H1 (cell line): Measurements from ENCODE around the gene TAF10. TPM values are rescaled to one million over a fixed set of nuclear protein-coding genes. Genes with fewer than 3 reads are reported as not detected.

Experiments
- CTCF ChIA-PET: fragments of 300-600 bp; sonication (Branson Sonifier 250); formaldehyde crosslinking; loops from one replicate; lab custom pipeline; 2021; ENCODE audit not compliant: partially characterized antibody; lab: Charles Lee
- POLR2A ChIA-PET: fragments of 300-600 bp; sonication (Branson Sonifier 250); formaldehyde crosslinking; loops from one replicate; lab custom pipeline; 2021; ENCODE audit warnings: inconsistent platforms; ENCODE audit not compliant: partially characterized antibody; lab: Charles Lee
- DNase-seq, 2 experiments: peaks; one replicate each; pipeline versions ENCODE4 v3.0.0 to v3.0.0-alpha.2; 2010 to 2022; ENCODE audit warnings: low spot score in 2 of 2, low read depth in 1 of 2, mixed read lengths in 1 of 2
- FAIRE-seq: peaks from 2 replicates; lab custom pipeline; 2011; peaks lifted over from hg19 to GRCh38; lab: Jason Lieb, UNC
- H2AFZ ChIP-seq: 2 replicates; pipeline ENCODE4 v1.8.1; 2012; ENCODE audit warnings: low read length, inconsistent platforms
- H2AK5ac ChIP-seq: 2 replicates; pipeline ENCODE4 v1.6.1; 2013; ENCODE audit warnings: low read depth, low read length
- H2BK120ac ChIP-seq: replicated peaks from 2 replicates; pipeline ENCODE3; 2013; ENCODE audit warnings: low read depth, low read length, inconsistent platforms
- H2BK12ac ChIP-seq: 2 replicates; pipeline ENCODE4 v1.6.1; 2013; ENCODE audit warnings: low read depth, low read length
- H2BK15ac ChIP-seq: 2 replicates; pipeline ENCODE4 v1.6.1; 2013; ENCODE audit warnings: low read length
- H2BK20ac ChIP-seq: 2 replicates; pipeline ENCODE4 v1.6.1; 2013; ENCODE audit warnings: low read length
- H2BK5ac ChIP-seq: 2 replicates; pipeline ENCODE4 v1.6.1; 2013; ENCODE audit warnings: low read depth, low read length
- H3K14ac ChIP-seq: 2 replicates; pipeline ENCODE4 v1.6.1; 2013; ENCODE audit warnings: inconsistent platforms; ENCODE audit not compliant: insufficient read length
- H3K18ac ChIP-seq: 2 replicates; pipeline ENCODE4 v1.6.1; 2013; ENCODE audit warnings: low read length; ENCODE audit errors: extremely low read depth
- H3K23ac ChIP-seq: 2 replicates; pipeline ENCODE4 v1.6.1; 2013; ENCODE audit warnings: inconsistent platforms; ENCODE audit not compliant: insufficient read length
- H3K23me2 ChIP-seq: 2 replicates; pipeline ENCODE4 v1.6.1; 2013; ENCODE audit warnings: low read depth, low read length
- H3K27ac ChIP-seq: 2 replicates; pipeline ENCODE4 v1.6.1; 2011; ENCODE audit warnings: low read depth, low read length, inconsistent platforms
- H3K27me3 ChIP-seq, 4 experiments: replicated peaks in 1 of 4; 1 replicate in 1 of 4; 2 replicates in 3 of 4; pipeline versions ENCODE4 v1.6.1 to v1.8.1; 2011 to 2013; ENCODE audit warnings: low read length in 3 of 4, mild to moderate bottlenecking in 3 of 4, inconsistent platforms in 2 of 4, mixed read lengths in 2 of 4, moderate library complexity in 1 of 4; ENCODE audit not compliant: control insufficient read depth in 3 of 4, insufficient read depth in 3 of 4; ENCODE audit errors: extremely low read depth in 1 of 4
- H3K36me3 ChIP-seq, 4 experiments: 2 replicates each; pipeline versions ENCODE4 v1.6.1 to v1.8.1; 2011 to 2013; ENCODE audit warnings: mild to moderate bottlenecking in 4 of 4, low read length in 3 of 4, moderate library complexity in 2 of 4, control low read depth in 1 of 4, inconsistent platforms in 1 of 4; ENCODE audit not compliant: insufficient read depth in 4 of 4, control insufficient read depth in 2 of 4
- H3K4ac ChIP-seq: replicated peaks from 2 replicates; pipeline ENCODE3; 2013; ENCODE audit warnings: low read length, low read depth, mixed read lengths, inconsistent platforms; ENCODE audit not compliant: insufficient read length
- H3K4me1 ChIP-seq, 4 experiments: replicated peaks in 1 of 4; 1 replicate in 1 of 4; 2 replicates in 3 of 4; pipeline versions ENCODE4 v1.6.1 to v1.8.1; 2011 to 2013; ENCODE audit warnings: low read length in 3 of 4, inconsistent platforms in 2 of 4, mixed read lengths in 1 of 4; ENCODE audit not compliant: insufficient read depth in 4 of 4, control insufficient read depth in 3 of 4
- H3K4me2 ChIP-seq, 2 experiments: 2 replicates each; pipeline versions ENCODE4 v1.6.1 to v1.8.1; 2011 to 2013; ENCODE audit warnings: low read depth in 2 of 2, low read length in 2 of 2, control low read depth in 1 of 2, inconsistent platforms in 1 of 2, mild to moderate bottlenecking in 1 of 2; ENCODE audit not compliant: insufficient read depth in 1 of 2
- H3K4me3 ChIP-seq, 4 experiments: fragments of 200-600, 300-600 bp in 1 of 4; sonication (generic), shearing (Covaris generic), sonication (Bioruptor Twin) in 1 of 4; 2 replicates each; pipeline versions ENCODE4 v1.5.1 to v1.8.1; 2011 to 2016; ENCODE audit warnings: low read length in 4 of 4, low read depth in 3 of 4, control low read depth in 2 of 4, inconsistent platforms in 2 of 4, mild to moderate bottlenecking in 2 of 4, mixed read lengths in 1 of 4, moderate library complexity in 1 of 4; ENCODE audit not compliant: insufficient read depth in 2 of 4; ENCODE audit errors: extremely low read depth in 1 of 4
- H3K56ac ChIP-seq: replicated peaks from 2 replicates; pipeline ENCODE3; 2013; ENCODE audit warnings: low read depth, mild to moderate bottlenecking, mixed read lengths, low read length, inconsistent platforms; ENCODE audit not compliant: insufficient read length
- H3K79me1 ChIP-seq: 2 replicates; pipeline ENCODE4 v1.6.1; 2013; ENCODE audit warnings: low read depth, low read length, control low read depth
- H3K79me2 ChIP-seq, 2 experiments: 2 replicates each; pipeline versions ENCODE4 v1.6.1 to v1.8.1; 2012 to 2013; ENCODE audit warnings: low read length in 2 of 2, mild to moderate bottlenecking in 2 of 2, inconsistent platforms in 1 of 2; ENCODE audit not compliant: insufficient read depth in 2 of 2, control insufficient read depth in 1 of 2
- H3K9ac ChIP-seq, 4 experiments: replicated peaks in 1 of 4; 1 replicate in 1 of 4; 2 replicates in 3 of 4; pipeline versions ENCODE4 v1.6.1 to v1.8.1; 2011 to 2013; ENCODE audit warnings: low read depth in 3 of 4, low read length in 3 of 4, control low read depth in 2 of 4, mild to moderate bottlenecking in 2 of 4, moderate library complexity in 2 of 4, inconsistent platforms in 1 of 4; ENCODE audit errors: extremely low read depth in 1 of 4
- H3K9me3 ChIP-seq, 2 experiments: 2 replicates each; pipeline versions ENCODE4 v1.6.1 to v1.8.1; 2012 to 2013; ENCODE audit warnings: mild to moderate bottlenecking in 2 of 2, moderate library complexity in 2 of 2, control low read depth in 1 of 2, inconsistent platforms in 1 of 2, low read depth in 1 of 2, low read length in 1 of 2, mixed read lengths in 1 of 2; ENCODE audit not compliant: insufficient read depth in 2 of 2
- H4K20me1 ChIP-seq, 2 experiments: replicated peaks in 1 of 2; 2 replicates each; pipeline versions ENCODE3 to v1.8.1; 2011 to 2013; ENCODE audit warnings: inconsistent platforms in 2 of 2, low read length in 2 of 2, mild to moderate bottlenecking in 1 of 2; ENCODE audit not compliant: insufficient read depth in 2 of 2, control insufficient read depth in 1 of 2
- H4K5ac ChIP-seq: 2 replicates; pipeline ENCODE4 v1.6.1; 2013; ENCODE audit warnings: low read length, low read depth, mixed read lengths, inconsistent platforms; ENCODE audit not compliant: insufficient read length
- H4K8ac ChIP-seq: 2 replicates; pipeline ENCODE4 v1.8.0; 2013; ENCODE audit warnings: mild to moderate bottlenecking, moderate library complexity, low read length, inconsistent platforms; ENCODE audit not compliant: insufficient read depth; ENCODE audit errors: extremely low read depth
- H4K91ac ChIP-seq: replicated peaks from 2 replicates; pipeline ENCODE3; 2013; ENCODE audit warnings: low read length, mixed read lengths, inconsistent platforms; ENCODE audit not compliant: insufficient read length
- ASH2L ChIP-seq: fragments of 200-600, 300-600 bp; sonication (generic); IDR thresholded peaks from one replicate; pipeline ENCODE4 v1.7.1; 2017; ENCODE audit warnings: low read length
- BACH1 ChIP-seq: IDR thresholded peaks from 2 replicates; pipeline ENCODE4 v1.6.1; 2012; ENCODE audit warnings: low read length, improper control_type of control experiment
- CHD1 ChIP-seq: IDR thresholded peaks from 2 replicates; pipeline ENCODE4 v1.6.1; 2012; ENCODE audit warnings: low read depth, low read length, improper control_type of control experiment
- KDM5A ChIP-seq: fragments of 200-600 bp; IDR thresholded peaks from 2 replicates; pipeline ENCODE4 v1.7.1; 2012; ENCODE audit warnings: mild to moderate bottlenecking, low read length, inconsistent platforms, mixed read lengths
- NRF1 ChIP-seq: IDR thresholded peaks from 2 replicates; pipeline ENCODE4 v1.6.1; 2011; ENCODE audit warnings: mild to moderate bottlenecking, low read depth, low read length, improper control_type of control experiment
- POLR2AphosphoS5 ChIP-seq: IDR thresholded peaks from 2 replicates; pipeline ENCODE4 v1.6.1; 2011; ENCODE audit warnings: low read depth, low read length
- POU5F1 ChIP-seq: IDR thresholded peaks from 2 replicates; pipeline ENCODE4 v1.6.1; 2011; ENCODE audit warnings: low read depth, mild to moderate bottlenecking, low read length, moderate library complexity
- RBBP5 ChIP-seq: IDR thresholded peaks from 2 replicates; pipeline ENCODE4 v1.7.1; 2012; ENCODE audit warnings: low read depth, mild to moderate bottlenecking, inconsistent platforms, low read length, moderate library complexity, borderline replicate concordance
- SAP30 ChIP-seq: fragments of 300-600 bp; sonication (generic); IDR thresholded peaks from 2 replicates; pipeline ENCODE4 v1.7.1; 2012; ENCODE audit warnings: low read length, moderate library complexity, mild to moderate bottlenecking, inconsistent platforms; ENCODE audit not compliant: insufficient read depth, insufficient replicate concordance
- SIX5 ChIP-seq: IDR thresholded peaks from 2 replicates; pipeline ENCODE4 v1.6.1; 2011; ENCODE audit warnings: mild to moderate bottlenecking, low read depth, low read length
- WGBS, 2 experiments: shearing (Covaris generic) in 1 of 2; methylation state at CpG; one replicate each; pipeline versions ENCODE4 v1.1.6 to v1.1.7; 2013 to 2015; ENCODE audit warnings: low lambda C conversion rate in 2 of 2, mixed read lengths in 2 of 2, inconsistent platforms in 1 of 2, low coverage in 1 of 2, missing lambda C conversion rate in 1 of 2; ENCODE audit not compliant: insufficient replicate concordance in 2 of 2, insufficient coverage in 1 of 2, insufficient read length in 1 of 2; ENCODE audit errors: extremely low coverage in 1 of 2, missing lambda C conversion rate in 1 of 2; 5-methylcytosine and 5-hydroxymethylcytosine counted together
- polyA plus RNA-seq, 7 experiments: library from polyadenylated mRNA; depleted of rRNA in 3 of 7; stranded (reverse) in 5 of 7; unstranded in 2 of 7; fragments of >200 nt in 5 of 7; fragments of 200-250 nt in 2 of 7; gene quantifications; 1 replicate in 5 of 7; 2 replicates in 1 of 7; 4 replicates in 1 of 7; pipeline versions ENCODE4 v1.2.1 to v1.2.3, GENCODE V29; 2011 to 2013; ENCODE audit warnings: missing spikeins in 2 of 7, mixed read lengths in 2 of 7
- total RNA-seq: library from RNA; stranded (reverse); fragmentation: NEBNext Ultra II Directional; extraction: Animal tissue kit (Norgen Biotek cat#: 25700); gene quantifications from 2 replicates; pipeline ENCODE4 v1.2.1, GENCODE V29; 2021

Gene TAF10
- total and polyA plus RNA-seq, 2 of the 8 experiments (the other 6 are each of a cell fraction or from before 2014, with no cell fraction given): 128 to 213 TPM

GRCh38 chr11:6620636-6621035 is 8.6 kb upstream of the TAF10 start:
- Histone ChIP-seq H2BK120ac (no peak overlapping the region), H3K9ac (no peak overlapping the region), H2BK5ac (no peak overlapping the region), H3K4me2 (peak overlapping the region in 1 of 2 experiments; percentile 23; a peak in 1 of 4 replicates), H3K79me2 (peaks cover 0 to 8% of the 10 kb centered on the region in 2 experiments; a peak in 1 of 4 replicates), H3K4me3 (no peak overlapping the region), H3K27ac (no peak overlapping the region), H2AK5ac (no peak overlapping the region; the same call in 1 of the 2 replicates), H3K27me3 (no peaks in the 10 kb centered on the region), H2BK12ac (no peak overlapping the region), H3K9me3 (no peaks in the 10 kb centered on the region), H3K23me2 (peaks cover 6% of the 10 kb centered on the region), H3K23ac (no peak overlapping the region), H3K4me1 (peaks cover 0 to 7% (median 4%) of the 10 kb centered on the region in 4 experiments; a peak in 3 of 7 replicates), H3K18ac (no peak overlapping the region), H3K4ac (no peak overlapping the region), H3K14ac (no peak overlapping the region), H3K79me1 (no peaks in the 10 kb centered on the region; the same call in none of the 2 replicates), H3K56ac (no peak overlapping the region), H2BK15ac (no peak overlapping the region), H4K8ac (no peak overlapping the region), H4K5ac (no peak overlapping the region), H3K36me3 (peaks cover 0 to 7% (median 0%) of the 10 kb centered on the region in 4 experiments; a peak in 3 of 8 replicates), H2BK20ac (no peak overlapping the region), H2AFZ (no peak overlapping the region), H4K91ac (no peak overlapping the region), H4K20me1 (no peaks in the 10 kb centered on the region)
- no peak for DNase-seq
- POLR2A ChIA-PET: interaction anchor here (0.7 to 2.2 kb wide), 8 partner anchors 9 to 234 kb away, joined by 3 to 24 read pairs (median 4); partner anchors contain the start of genes ILK, RRP8 and TAF10
- FAIRE-seq: no peak
- CTCF ChIA-PET: interaction anchor here (0.6 to 2.6 kb wide), 15 partner anchors 8 to 987 kb away, joined by 3 to 18 read pairs (median 4); partner anchors contain the start of gene MRPL17
- 40% methylated on average over 1 of the region's 1 CpG; no CpG with 5 or more reads in 1 of the 2 experiments for WGBS, 2 experiments
- TF ChIP-seq SIX5 (no peak), ASH2L (no peak), BACH1 (no peak), POLR2AphosphoS5 (no peak), POU5F1 (no peak), KDM5A (no peak), NRF1 (no peak), SAP30 (no peak), CHD1 (no peak), RBBP5 (no peak)
